HEK293 (cell line): ENCODE measurements around the gene RAX2.

Experiments used
- CTCF ChIA-PET: fragments of 350-600 bp; formaldehyde crosslinking; extraction: SDS; loops from one replicate; lab custom pipeline; 2021; ENCODE audit warnings: antibody characterized with exemption; lab: Yijun Ruan, JAX
- POLR2A ChIA-PET: fragments of 300-600 bp; formaldehyde crosslinking; extraction: SDS; loops from one replicate; lab custom pipeline; 2020; ENCODE audit warnings: antibody characterized with exemption, inconsistent platforms; lab: Yijun Ruan, JAX
- H3K27ac ChIP-seq: fragments of 200-500 bp; sonication (Bioruptor generic); 2 replicates; pipeline ENCODE4 v1.5.1; 2014; ENCODE audit warnings: low read depth, low read length, control low read depth, inconsistent platforms; ENCODE audit errors: extremely low read depth
- H3K36me3 ChIP-seq, 2 experiments: fragments of 200-500 bp in 1 of 2; sonication (Bioruptor generic) in 1 of 2; 1 replicate in 1 of 2; 2 replicates in 1 of 2; pipeline ENCODE4 v1.5.1; 2014 to 2017; ENCODE audit warnings: inconsistent platforms in 2 of 2, low read length in 2 of 2; ENCODE audit not compliant: control insufficient read depth in 2 of 2, insufficient read depth in 1 of 2
- H3K4me1 ChIP-seq: fragments of 200-500 bp; sonication (Bioruptor generic); 2 replicates; pipeline ENCODE4 v1.5.1; 2014; ENCODE audit warnings: mild to moderate bottlenecking, low read length, inconsistent platforms; ENCODE audit not compliant: control insufficient read depth, insufficient read depth
- H3K4me3 ChIP-seq: 2 replicates; pipeline ENCODE4 v1.5.1; 2011; ENCODE audit warnings: low read depth, mild to moderate bottlenecking, control low read depth, low read length, moderate library complexity
- H3K9me3 ChIP-seq: fragments of 200-500 bp; sonication (Bioruptor generic); 2 replicates; pipeline ENCODE4 v1.5.1; 2014; ENCODE audit warnings: low read depth, low read length, inconsistent platforms; ENCODE audit not compliant: control insufficient read depth, insufficient read depth
- GLI2 ChIP-seq: fragments of 450-650 bp; formaldehyde crosslinking; IDR thresholded peaks from 2 replicates; pipeline ENCODE4; 2017; ENCODE audit warnings: missing biosample characterization, missing genetic modification characterization, low read depth, borderline replicate concordance
- MYNN ChIP-seq: fragments of 450-650 bp; formaldehyde crosslinking; IDR thresholded peaks from 2 replicates; pipeline ENCODE4 v1.5.1; 2016; ENCODE audit warnings: missing biosample characterization, missing genetic modification characterization, borderline replicate concordance
- OSR2 ChIP-seq: fragments of 450-650 bp; formaldehyde crosslinking; IDR thresholded peaks from 2 replicates; pipeline ENCODE4 v1.5.1; 2016; ENCODE audit warnings: missing biosample characterization, missing genetic modification characterization
- WT1 ChIP-seq: fragments of 450-650 bp; formaldehyde crosslinking; IDR thresholded peaks from 2 replicates; pipeline ENCODE4 v1.5.1; 2016; ENCODE audit warnings: missing biosample characterization, missing genetic modification characterization
- ZBTB1 ChIP-seq: fragments of 450-650 bp; formaldehyde crosslinking; IDR thresholded peaks from 2 replicates; pipeline ENCODE4 v1.5.1; 2016; ENCODE audit warnings: missing biosample characterization, missing genetic modification characterization
- ZBTB44 ChIP-seq: fragments of 450-650 bp; IDR thresholded peaks from 2 replicates; pipeline ENCODE4 v1.5.1; 2018; ENCODE audit warnings: missing biosample characterization, mild to moderate bottlenecking, missing genetic modification characterization
- ZIC2 ChIP-seq: fragments of 450-650 bp; formaldehyde crosslinking; IDR thresholded peaks from 2 replicates; pipeline ENCODE4 v1.5.1; 2016; ENCODE audit warnings: missing biosample characterization, missing genetic modification characterization
- ZNF10 ChIP-seq: fragments of 450-650 bp; formaldehyde crosslinking; IDR thresholded peaks from 2 replicates; pipeline ENCODE4 v1.5.1; 2017; ENCODE audit warnings: missing biosample characterization, missing genetic modification characterization
- ZNF174 ChIP-seq: fragments of 450-650 bp; formaldehyde crosslinking; IDR thresholded peaks from 2 replicates; pipeline ENCODE4 v1.5.0; 2017; ENCODE audit warnings: missing biosample characterization, mild to moderate bottlenecking, missing genetic modification characterization
- ZNF302 ChIP-seq: fragments of 450-650 bp; formaldehyde crosslinking; IDR thresholded peaks from 2 replicates; pipeline ENCODE4 v1.5.1; 2016; ENCODE audit warnings: missing biosample characterization, missing genetic modification characterization, low read depth
- ZNF362 ChIP-seq: fragments of 450-650 bp; formaldehyde crosslinking; IDR thresholded peaks from 2 replicates; pipeline ENCODE4 v1.5.1; 2016; ENCODE audit warnings: missing biosample characterization, missing genetic modification characterization
- ZNF366 ChIP-seq: fragments of 450-650 bp; formaldehyde crosslinking; conservative IDR thresholded peaks from 2 replicates; pipeline ENCODE4 v1.5.1; 2016; ENCODE audit warnings: missing biosample characterization, missing genetic modification characterization
- ZNF521 ChIP-seq: fragments of 450-650 bp; formaldehyde crosslinking; IDR thresholded peaks from 2 replicates; pipeline ENCODE4 v1.5.1; 2017; ENCODE audit warnings: missing biosample characterization, mild to moderate bottlenecking, missing genetic modification characterization
- ZNF529 ChIP-seq: fragments of 450-650 bp; formaldehyde crosslinking; IDR thresholded peaks from 2 replicates; pipeline ENCODE4 v1.5.1; 2017; ENCODE audit warnings: missing genetic modification characterization, missing biosample characterization; ENCODE audit not compliant: insufficient replicate concordance
- ZNF777 ChIP-seq: fragments of 450-650 bp; formaldehyde crosslinking; IDR thresholded peaks from 2 replicates; pipeline ENCODE4 v1.5.1; 2017; ENCODE audit warnings: missing biosample characterization, missing genetic modification characterization, borderline replicate concordance
- ZNF830 ChIP-seq: fragments of 450-650 bp; IDR thresholded peaks from 2 replicates; pipeline ENCODE4 v1.5.0; 2018; ENCODE audit warnings: missing biosample characterization, missing genetic modification characterization, low read depth, mild to moderate bottlenecking, moderate library complexity

The RAX2 gene

GRCh38 chr19:3805859-3806258 lies 33.8 kb upstream of the RAX2 start:
- ChIA-PET POLR2A (no interaction called here), CTCF (interaction anchor here (0.7 to 1.5 kb wide), 3 partner anchors 16 to 46 kb away, joined by 3 to 10 read pairs (median 3); no protein-coding TSS in a partner anchor)
- Histone ChIP-seq H3K36me3 (no peaks in the 10 kb centered on the region), H3K9me3 (no peaks in the 10 kb centered on the region), H3K27ac (no peak overlapping the region), H3K4me1 (peaks cover 2% of the 10 kb centered on the region; the same call in 1 of the 2 replicates), H3K4me3 (no peak overlapping the region)
- no peak for TF ChIP-seq ZNF521
- TF ChIP-seq ZNF366 (tag by site-specific recombination) = no peak

- Histone ChIP-seq H3K4me3 (no peak overlapping the region), H3K9me3 (no peaks in the 10 kb centered on the region), H3K36me3 (no peaks in the 10 kb centered on the region), H3K27ac (no peak overlapping the region), H3K4me1 (peaks cover 2% of the 10 kb centered on the region; the same call in 1 of the 2 replicates)
- TF ChIP-seq ZNF529 (tag by site-specific recombination) (no peak), ZBTB44 (tag by site-specific recombination) (no peak), ZNF302 (tag by site-specific recombination) (no peak), ZNF10 (tag by site-specific recombination) (no peak), MYNN (no peak), ZIC2 (tag by site-specific recombination) (0 out of 2 replicates have a peak, but pooled peaks have one; percentile 11)
- POLR2A ChIA-PET = no interaction called here
- CTCF ChIA-PET = interaction anchor here (0.8 to 1.5 kb wide), 2 partner anchors 18 to 48 kb away, joined by 3 read pairs; no protein-coding TSS in a partner anchor
These were observed 32.4 kb upstream of the RAX2 start for GRCh38 chr19:3804429-3804828.

GRCh38 chr19:3803986-3804385 lies 32.0 kb upstream of the RAX2 start:
- CTCF ChIA-PET = interaction anchor here (0.8 kb wide), 1 partner anchor 18 kb away, joined by 3 read pairs; no protein-coding TSS in a partner anchor
- H3K27ac ChIP-seq = no peak overlapping the region
- TF ChIP-seq GLI2 (tag by site-specific recombination) (no peak), ZNF777 (tag by site-specific recombination) (no peak), ZNF174 (tag by site-specific recombination) (no peak), OSR2 (tag by site-specific recombination) (no peak), ZNF830 (tag by site-specific recombination) (no peak), ZNF362 (no peak), ZBTB1 (tag by site-specific recombination) (no peak), WT1 (tag by site-specific recombination) (no peak)
- TF ChIP-seq, all 188 proteins: peak for 0
- H3K4me1 ChIP-seq = peaks cover 2% of the 10 kb centered on the region; the same call in 1 of the 2 replicates
- POLR2A ChIA-PET = no interaction called here
- no peaks in the 10 kb centered on the region for H3K9me3 ChIP-seq
- H3K4me3 ChIP-seq = no peak overlapping the region
- no peaks in the 10 kb centered on the region for H3K36me3 ChIP-seq
